Right lobe of liver (tissue), 6 donors: ENCODE results near the gene CCNG2. TPM values are rescaled to one million over a fixed set of nuclear protein-coding genes. Genes with fewer than 3 reads are reported as not detected.

Experiments
- ATAC-seq, 4 donors: fragments of 200-7000 bp; cut with Tn5 transposase; one replicate each; pipeline ENCODE4 v1.9.1; 2020; ENCODE audit warnings: mild to moderate bottlenecking in 4 of 4, moderate library complexity in 4 of 4
- DNase-seq, 3 donors: peaks; one replicate each; pipeline ENCODE4 v3.0.0-alpha.2; 2020
- H3K27ac ChIP-seq, 3 donors: fragments of 200-600 bp; one replicate each; pipeline ENCODE4 v1.8.0; 2022
- H3K27me3 ChIP-seq, 2 donors: fragments of 200-600 bp; one replicate each; pipeline ENCODE4 v1.8.0; 2022
- H3K36me3 ChIP-seq, 4 donors: fragments of 200-600 bp; sonication (generic) in 1 of 4; one replicate each; pipeline versions ENCODE4 v1.5.1 to v1.8.0; 2017 to 2022; ENCODE audit warnings: control low read depth in 1 of 4
- H3K4me1 ChIP-seq, 4 donors: fragments of 200-600 bp; sonication (generic) in 1 of 4; one replicate each; pipeline versions ENCODE4 v1.5.1 to v1.8.0; 2017 to 2022; ENCODE audit warnings: control low read depth in 1 of 4
- H3K4me3 ChIP-seq, 3 donors: fragments of 200-600 bp; one replicate each; pipeline ENCODE4 v1.8.0; 2022
- H3K9me3 ChIP-seq, 4 donors: fragments of 200-600 bp; sonication (generic) in 1 of 4; one replicate each; pipeline versions ENCODE4 v1.5.1 to v1.8.0; 2017 to 2022; ENCODE audit warnings: control low read depth in 1 of 4
- POLR2A ChIP-seq: fragments of 450-650 bp; IDR thresholded peaks from one replicate; pipeline ENCODE4 v1.6.1; 2017; ENCODE audit warnings: antibody characterized with exemption, mild to moderate bottlenecking
- WGBS: methylation state at CpG from one replicate; pipeline ENCODE4 v1.1.6; 2018; ENCODE audit warnings: low coverage, low lambda C conversion rate; ENCODE audit not compliant: insufficient coverage; ENCODE audit errors: missing lambda C conversion rate; 5-methylcytosine and 5-hydroxymethylcytosine counted together
- intact Hi-C, 2 donors: fragments of 100-400 bp; cut with DNase I; formaldehyde crosslinking; loops; one replicate each; pipeline versions ENCODE4 v1.11.2 to v1.14.1; 2022
- small RNA-seq, 2 experiments: library from RNA; depleted of rRNA; stranded (forward); fragments of <200 nt; gene quantifications; one replicate each; pipeline ENCODE3, GENCODE V24; 2016
- total RNA-seq, 6 experiments: library from RNA; depleted of rRNA in 2 of 6; stranded (reverse); fragments of >200 nt in 2 of 6; fragmentation: NEBNext Ultra II Directional in 3 of 6; extraction: Animal tissue kit (Norgen Biotek cat#: 25700) in 3 of 6; gene quantifications; one replicate each; pipeline versions ENCODE4 v1.1.0 to v1.2.4, GENCODE V29; 2016 to 2023
- TF ChIP-seq, protein P1 (sequence below), 4 donors: fragments of 200-600 bp in 3 of 4; fragments of 450-650 bp in 1 of 4; IDR thresholded peaks; one replicate each; pipeline versions ENCODE4 v1.5.1 to v1.8.0; 2016 to 2022; ENCODE audit warnings: antibody characterized with exemption in 4 of 4, mild to moderate bottlenecking in 2 of 4
- donor health status: DM: no; HTN: yes; CAD: no.
- donor health status: DM: no; HTN: no; CAD: no.
- donor health status: DM: no; HTN: no; CAD: no.
- donor health status: DM: no; HTN: yes; CAD: no.
- donor health status: DM: no; HTN: yes; CAD: no.

The CCNG2 gene
- total RNA-seq, 6 experiments from 2014 or later: 3.3 to 15.6 (median 6.1) TPM

DNA sequence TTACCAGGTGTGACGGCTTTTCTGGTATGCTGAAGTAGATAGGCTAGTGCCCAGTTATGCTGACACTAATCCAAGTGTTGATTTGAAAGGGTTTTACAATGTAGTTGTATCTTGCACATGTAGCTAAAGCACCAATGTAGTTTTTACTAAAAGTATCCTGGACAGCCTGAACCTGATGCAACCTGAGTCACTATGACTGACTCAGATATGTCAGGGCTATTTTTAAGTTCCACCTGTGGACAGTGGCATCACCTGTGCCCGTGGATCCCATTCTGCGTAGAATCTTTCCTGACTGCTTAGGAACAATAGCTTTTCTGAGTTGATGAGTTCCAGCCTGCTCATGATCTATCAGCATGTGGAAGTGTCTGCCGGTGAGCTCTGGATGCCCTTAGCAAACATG is 58.1 kb downstream of the CCNG2 start:
- H3K4me1 ChIP-seq: no peaks in the 10 kb centered on the region
- H3K27ac ChIP-seq: no peak overlapping the region
- no peaks in the 10 kb centered on the region for H3K36me3 ChIP-seq
- DNase-seq (no peak), ATAC-seq (no peak)
- WGBS: 72% methylated on average over 3 of the region's 4 CpGs
- H3K9me3 ChIP-seq: no peaks in the 10 kb centered on the region
- H3K4me3 ChIP-seq: no peak overlapping the region
- no peak for TF ChIP-seq POLR2A
- TF ChIP-seq, protein P1, sequence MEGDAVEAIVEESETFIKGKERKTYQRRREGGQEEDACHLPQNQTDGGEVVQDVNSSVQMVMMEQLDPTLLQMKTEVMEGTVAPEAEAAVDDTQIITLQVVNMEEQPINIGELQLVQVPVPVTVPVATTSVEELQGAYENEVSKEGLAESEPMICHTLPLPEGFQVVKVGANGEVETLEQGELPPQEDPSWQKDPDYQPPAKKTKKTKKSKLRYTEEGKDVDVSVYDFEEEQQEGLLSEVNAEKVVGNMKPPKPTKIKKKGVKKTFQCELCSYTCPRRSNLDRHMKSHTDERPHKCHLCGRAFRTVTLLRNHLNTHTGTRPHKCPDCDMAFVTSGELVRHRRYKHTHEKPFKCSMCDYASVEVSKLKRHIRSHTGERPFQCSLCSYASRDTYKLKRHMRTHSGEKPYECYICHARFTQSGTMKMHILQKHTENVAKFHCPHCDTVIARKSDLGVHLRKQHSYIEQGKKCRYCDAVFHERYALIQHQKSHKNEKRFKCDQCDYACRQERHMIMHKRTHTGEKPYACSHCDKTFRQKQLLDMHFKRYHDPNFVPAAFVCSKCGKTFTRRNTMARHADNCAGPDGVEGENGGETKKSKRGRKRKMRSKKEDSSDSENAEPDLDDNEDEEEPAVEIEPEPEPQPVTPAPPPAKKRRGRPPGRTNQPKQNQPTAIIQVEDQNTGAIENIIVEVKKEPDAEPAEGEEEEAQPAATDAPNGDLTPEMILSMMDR (IDR thresholded peaks at IDR 0.05): no peak
- no peaks in the 10 kb centered on the region for H3K27me3 ChIP-seq
- intact Hi-C loops: no loop called here

DNA sequence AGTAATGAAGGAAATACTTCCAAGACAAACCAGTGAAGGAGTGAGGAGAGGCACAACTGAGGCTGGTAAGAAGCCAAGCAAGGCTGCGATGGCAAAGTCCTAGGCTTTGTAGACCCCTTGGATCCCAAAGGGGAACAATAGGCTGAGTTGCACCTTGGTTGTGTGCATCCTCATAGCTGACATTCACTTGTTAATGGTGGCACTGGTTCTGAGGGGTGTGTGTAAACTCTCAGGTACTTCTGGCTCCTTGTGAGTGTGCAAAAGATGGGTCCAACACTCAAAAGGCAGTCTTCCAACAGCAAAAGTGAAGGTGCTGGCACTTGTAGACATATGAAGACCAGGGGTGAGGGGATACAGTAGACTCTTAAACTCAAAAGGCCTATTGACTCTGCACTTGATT is 60.5 kb downstream of the CCNG2 start:
- 80% methylated on average over 1 of the region's 1 CpG for WGBS
- no peaks in the 10 kb centered on the region for H3K9me3 ChIP-seq
- no peak overlapping the region for H3K27ac ChIP-seq
- no peaks in the 10 kb centered on the region for H3K4me1 ChIP-seq
- DNase-seq (no peak), ATAC-seq (no peak)
- no peaks in the 10 kb centered on the region for H3K36me3 ChIP-seq
- intact Hi-C loops: no loop called here
- no peak overlapping the region for H3K4me3 ChIP-seq
- no peak for TF ChIP-seq POLR2A
- TF ChIP-seq, protein P1 (IDR thresholded peaks at IDR 0.05): no peak
- no peaks in the 10 kb centered on the region for H3K27me3 ChIP-seq

DNA sequence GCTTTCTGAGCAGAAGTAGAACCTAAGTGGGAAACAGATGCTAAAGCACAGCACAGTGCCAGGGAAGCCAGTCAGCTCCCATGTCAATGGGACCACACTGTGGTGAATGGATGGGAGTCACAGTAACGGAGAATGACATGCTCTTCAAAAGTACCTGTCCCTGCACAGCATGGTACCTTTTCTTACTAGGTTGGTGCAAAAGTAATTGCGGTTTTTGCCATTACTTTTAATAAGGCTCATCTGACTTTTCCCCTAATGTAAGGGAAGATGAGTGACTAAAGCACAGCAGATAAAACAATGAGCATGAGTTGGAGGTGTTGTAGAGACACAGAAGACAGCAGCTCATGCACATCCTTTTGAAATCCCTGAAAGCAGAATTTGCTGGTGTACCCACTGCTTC is 62.3 kb downstream of the CCNG2 start:
- Histone ChIP-seq H3K27ac (no peak overlapping the region), H3K27me3 (no peaks in the 10 kb centered on the region), H3K4me3 (no peak overlapping the region), H3K9me3 (no peaks in the 10 kb centered on the region), H3K4me1 (no peaks in the 10 kb centered on the region), H3K36me3 (no peaks in the 10 kb centered on the region)
- ATAC-seq: no peak
- no peak for DNase-seq
- TF ChIP-seq POLR2A: no peak
- TF ChIP-seq, protein P1 (IDR thresholded peaks at IDR 0.05): no peak
- 70% methylated on average over 2 of the region's 2 CpGs for WGBS
- intact Hi-C loops: no loop called here

Small RNA genes within 50 kb of the gene (small RNA-seq; reads per million reads assigned to genes)
- gene RNU6-1187P: 0 reads per million in 2 experiments

Other genes with a start within 250 kb of the CCNG2 start
- 100 to 1,000 TPM in 1 of 6 experiments, 10 to 100 TPM in 5; 33.4 to 116 (median 41.8) TPM for gene SEPTIN11, start 207.5 kb upstream of the CCNG2 start, total RNA-seq
- gene CCNI, start 81.2 kb upstream of the CCNG2 start, total RNA-seq: 10 to 100 TPM; 54.3 to 87.7 (median 68.6) TPM